ENCODE data around the gene GP5. TPM values are rescaled to one million over a fixed set of nuclear protein-coding genes. Genes with fewer than 3 reads are reported as not detected.

The GP5 gene
- polyA plus RNA-seq, 1 of the 3 experiments (the other 2 are of a cell fraction): 0.13 TPM

DNA sequence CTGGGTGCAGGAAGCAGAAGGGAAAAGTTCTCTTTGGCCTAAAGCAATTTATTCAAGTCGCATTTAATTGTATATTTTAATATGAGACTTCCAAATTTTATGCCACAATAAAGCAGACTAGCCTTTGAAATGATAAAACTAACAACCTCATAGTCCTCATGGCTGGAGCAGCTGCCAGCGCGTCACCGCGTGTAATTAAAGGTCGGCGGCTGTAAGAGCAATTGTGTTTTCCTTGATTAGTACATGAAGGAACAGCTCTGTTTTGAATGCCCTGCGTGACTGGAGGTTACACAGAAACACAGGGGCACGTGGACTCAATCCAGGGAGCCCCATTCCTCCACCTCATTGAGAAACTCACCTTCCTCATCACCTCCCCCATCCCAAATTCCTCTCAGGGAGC is 19.4 kb downstream of the GP5 start:
- no peaks in the 10 kb centered on the region for H3K9me3 ChIP-seq

More for the DNA sequence above, 19.4 kb downstream of the GP5 start:
- TF ChIP-seq FOXM1 (IDR thresholded peaks at IDR 0.05; ENCODE audit: low read depth) (no peak), SIN3A (IDR thresholded peaks at IDR 0.05; ENCODE audit: borderline replicate concordance, low read depth, low read length) (no peak), NFIC (IDR thresholded peaks at IDR 0.05; ENCODE audit: borderline replicate concordance) (no peak), NRF1 (IDR thresholded peaks at IDR 0.05; ENCODE audit: low read depth, low read length) (no peak), RFX5 (IDR thresholded peaks at IDR 0.05; ENCODE audit: low read length) (no peak), RXRA (IDR thresholded peaks at IDR 0.05; ENCODE audit: borderline replicate concordance, low read depth) (no peak), TCF12 (IDR thresholded peaks at IDR 0.05) (no peak), CHD2 (IDR thresholded peaks at IDR 0.05; ENCODE audit: low read length, partially characterized antibody) (no peak), MXI1 (IDR thresholded peaks at IDR 0.05; ENCODE audit: low read depth, low read length) (no peak), TEAD4 (IDR thresholded peaks at IDR 0.05; ENCODE audit: borderline replicate concordance, insufficient read depth) (no peak), YY1 (IDR thresholded peaks at IDR 0.05; ENCODE audit: low read depth) (no peak), RCOR1 (IDR thresholded peaks at IDR 0.05; ENCODE audit: low read length) (no peak), JUND (IDR thresholded peaks at IDR 0.05) (no peak), TAF1 (IDR thresholded peaks at IDR 0.05; ENCODE audit: borderline replicate concordance, low read depth, low read length) (no peak), GABPA (IDR thresholded peaks at IDR 0.05; ENCODE audit: low read depth) (no peak)
- TF ChIP-seq, protein P1, sequence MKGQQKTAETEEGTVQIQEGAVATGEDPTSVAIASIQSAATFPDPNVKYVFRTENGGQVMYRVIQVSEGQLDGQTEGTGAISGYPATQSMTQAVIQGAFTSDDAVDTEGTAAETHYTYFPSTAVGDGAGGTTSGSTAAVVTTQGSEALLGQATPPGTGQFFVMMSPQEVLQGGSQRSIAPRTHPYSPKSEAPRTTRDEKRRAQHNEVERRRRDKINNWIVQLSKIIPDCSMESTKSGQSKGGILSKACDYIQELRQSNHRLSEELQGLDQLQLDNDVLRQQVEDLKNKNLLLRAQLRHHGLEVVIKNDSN (IDR thresholded peaks at IDR 0.05; ENCODE audit: borderline replicate concordance, low read depth): no peak
- TF ChIP-seq, protein P2, sequence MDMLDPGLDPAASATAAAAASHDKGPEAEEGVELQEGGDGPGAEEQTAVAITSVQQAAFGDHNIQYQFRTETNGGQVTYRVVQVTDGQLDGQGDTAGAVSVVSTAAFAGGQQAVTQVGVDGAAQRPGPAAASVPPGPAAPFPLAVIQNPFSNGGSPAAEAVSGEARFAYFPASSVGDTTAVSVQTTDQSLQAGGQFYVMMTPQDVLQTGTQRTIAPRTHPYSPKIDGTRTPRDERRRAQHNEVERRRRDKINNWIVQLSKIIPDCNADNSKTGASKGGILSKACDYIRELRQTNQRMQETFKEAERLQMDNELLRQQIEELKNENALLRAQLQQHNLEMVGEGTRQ (IDR thresholded peaks at IDR 0.05; ENCODE audit: borderline replicate concordance, low read depth, low read length): no peak
- TF ChIP-seq, protein P3, sequence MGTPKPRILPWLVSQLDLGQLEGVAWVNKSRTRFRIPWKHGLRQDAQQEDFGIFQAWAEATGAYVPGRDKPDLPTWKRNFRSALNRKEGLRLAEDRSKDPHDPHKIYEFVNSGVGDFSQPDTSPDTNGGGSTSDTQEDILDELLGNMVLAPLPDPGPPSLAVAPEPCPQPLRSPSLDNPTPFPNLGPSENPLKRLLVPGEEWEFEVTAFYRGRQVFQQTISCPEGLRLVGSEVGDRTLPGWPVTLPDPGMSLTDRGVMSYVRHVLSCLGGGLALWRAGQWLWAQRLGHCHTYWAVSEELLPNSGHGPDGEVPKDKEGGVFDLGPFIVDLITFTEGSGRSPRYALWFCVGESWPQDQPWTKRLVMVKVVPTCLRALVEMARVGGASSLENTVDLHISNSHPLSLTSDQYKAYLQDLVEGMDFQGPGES (IDR thresholded peaks at IDR 0.05; ENCODE audit: low read depth, low read length): no peak
- TF ChIP-seq, protein P4, sequence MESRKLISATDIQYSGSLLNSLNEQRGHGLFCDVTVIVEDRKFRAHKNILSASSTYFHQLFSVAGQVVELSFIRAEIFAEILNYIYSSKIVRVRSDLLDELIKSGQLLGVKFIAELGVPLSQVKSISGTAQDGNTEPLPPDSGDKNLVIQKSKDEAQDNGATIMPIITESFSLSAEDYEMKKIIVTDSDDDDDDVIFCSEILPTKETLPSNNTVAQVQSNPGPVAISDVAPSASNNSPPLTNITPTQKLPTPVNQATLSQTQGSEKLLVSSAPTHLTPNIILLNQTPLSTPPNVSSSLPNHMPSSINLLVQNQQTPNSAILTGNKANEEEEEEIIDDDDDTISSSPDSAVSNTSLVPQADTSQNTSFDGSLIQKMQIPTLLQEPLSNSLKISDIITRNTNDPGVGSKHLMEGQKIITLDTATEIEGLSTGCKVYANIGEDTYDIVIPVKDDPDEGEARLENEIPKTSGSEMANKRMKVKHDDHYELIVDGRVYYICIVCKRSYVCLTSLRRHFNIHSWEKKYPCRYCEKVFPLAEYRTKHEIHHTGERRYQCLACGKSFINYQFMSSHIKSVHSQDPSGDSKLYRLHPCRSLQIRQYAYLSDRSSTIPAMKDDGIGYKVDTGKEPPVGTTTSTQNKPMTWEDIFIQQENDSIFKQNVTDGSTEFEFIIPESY (IDR thresholded peaks at IDR 0.05; ENCODE audit: borderline replicate concordance, low read depth): no peak
- TF ChIP-seq, protein P5, sequence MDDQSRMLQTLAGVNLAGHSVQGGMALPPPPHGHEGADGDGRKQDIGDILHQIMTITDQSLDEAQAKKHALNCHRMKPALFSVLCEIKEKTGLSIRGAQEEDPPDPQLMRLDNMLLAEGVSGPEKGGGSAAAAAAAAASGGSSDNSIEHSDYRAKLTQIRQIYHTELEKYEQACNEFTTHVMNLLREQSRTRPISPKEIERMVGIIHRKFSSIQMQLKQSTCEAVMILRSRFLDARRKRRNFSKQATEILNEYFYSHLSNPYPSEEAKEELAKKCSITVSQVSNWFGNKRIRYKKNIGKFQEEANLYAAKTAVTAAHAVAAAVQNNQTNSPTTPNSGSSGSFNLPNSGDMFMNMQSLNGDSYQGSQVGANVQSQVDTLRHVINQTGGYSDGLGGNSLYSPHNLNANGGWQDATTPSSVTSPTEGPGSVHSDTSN (IDR thresholded peaks at IDR 0.05): no peak
- Histone ChIP-seq H4K20me1 (ENCODE audit: insufficient read depth) (no peaks in the 10 kb centered on the region), H3K36me3 (replicated peaks in 1 of 2; ENCODE audit: control insufficient read depth in 1 of 2, insufficient read depth in 2 of 2, low read length in 1 of 2) (no peaks in the 10 kb centered on the region), H3K9me2 (no peaks in the 10 kb centered on the region), H3K27ac (ENCODE audit: low read depth in 2 of 2, low read length in 1 of 2) (no peak overlapping the region), H3K4me1 (ENCODE audit: control insufficient read depth in 1 of 2, insufficient read depth in 2 of 2, low read depth in 1 of 2, low read length in 1 of 2) (peaks cover 0 to 7% of the 10 kb centered on the region in 2 experiments; a peak in 1 of 4 replicates), H2AFZ (ENCODE audit: low read depth) (no peak overlapping the region), H3K4me2 (no peak overlapping the region), H3K27me3 (ENCODE audit: insufficient read depth) (no peaks in the 10 kb centered on the region; the same call in 1 of the 2 replicates), H3K79me2 (ENCODE audit: insufficient read depth) (no peaks in the 10 kb centered on the region), H3K9ac (no peak overlapping the region), H3K4me3 (ENCODE audit: low read depth in 2 of 2, low read length in 1 of 2) (no peak overlapping the region), H3F3A (replicated peaks; ENCODE audit: insufficient read depth) (no peaks in the 10 kb centered on the region)
- WGBS (ENCODE audit: low lambda C conversion rate): 85% methylated on average over 9 of the region's 9 CpGs
- CTCF ChIA-PET: interaction anchor here (1.1 to 1.4 kb wide), 3 partner anchors 19 to 45 kb away, joined by 3 to 6 read pairs (median 3); partner anchors contain the start of gene GP5
- DNase-seq: no peak
- POLR2A ChIA-PET: no interaction called here
